GM12891 (cell line): ENCODE results near the gene PADI1.

Source experiments
- PAX5 ChIP-seq: IDR thresholded peaks from 2 replicates; pipeline ENCODE4 v1.6.1; 2011; ENCODE audit warnings: low read length, moderate library complexity, mild to moderate bottlenecking; ENCODE audit not compliant: insufficient read depth, severe bottlenecking
- POLR2A ChIP-seq: IDR thresholded peaks from 2 replicates; pipeline ENCODE4 v1.6.1; 2011; ENCODE audit warnings: low read depth, low read length, control low read depth
- POLR2AphosphoS5 ChIP-seq: IDR thresholded peaks from 2 replicates; pipeline ENCODE4 v1.6.1; 2011; ENCODE audit warnings: low read depth, low read length, control low read depth
- SPI1 ChIP-seq: IDR thresholded peaks from 2 replicates; pipeline ENCODE4 v1.6.1; 2011; ENCODE audit warnings: low read depth, low read length, control low read depth
- TAF1 ChIP-seq: IDR thresholded peaks from 2 replicates; pipeline ENCODE4 v1.6.1; 2011; ENCODE audit warnings: low read depth, low read length, control low read depth

GRCh38 chr1:17258758-17259130, 53.8 kb downstream of the PADI1 start:
- TF ChIP-seq POLR2A (no peak), POLR2AphosphoS5 (no peak), TAF1 (no peak), PAX5 (no peak), SPI1 (no peak)
